ENCODE results near the gene EPHB2. TPM values are rescaled to one million over a fixed set of nuclear protein-coding genes. Genes with fewer than 3 reads are reported as not detected.

Gene EPHB2
- total RNA-seq, 1 donor from 2014 or later: 130 TPM

GRCh38 chr1:22958556-22958955 lies 247.9 kb downstream of the EPHB2 start:
- Mint-ChIP-seq H3K9me3 (no peaks in the 10 kb centered on the region), H3K27me3 (ENCODE audit: low read depth) (no peaks in the 10 kb centered on the region), H3K27ac (no peak overlapping the region), H3K4me1 (no peaks in the 10 kb centered on the region), H3K4me3 (no peak overlapping the region), H3K36me3 (no peaks in the 10 kb centered on the region)
- no peak for TF ChIP-seq CTCF (IDR thresholded peaks at IDR 0.05; ENCODE audit: unreplicated experiment)
- DNase-seq (ENCODE audit: low spot score in 2 of 2, unreplicated experiment in 2 of 2): no peak

- DNase-seq (ENCODE audit: low spot score in 2 of 2, unreplicated experiment in 2 of 2): peak in 1 of 2 experiments; percentile 20
- no peak overlapping the region for H3K4me3 Mint-ChIP-seq
- no peaks in the 10 kb centered on the region for H3K36me3 Mint-ChIP-seq
- H3K9me3 Mint-ChIP-seq: no peaks in the 10 kb centered on the region
- no peaks in the 10 kb centered on the region for H3K27me3 Mint-ChIP-seq (ENCODE audit: low read depth)
- TF ChIP-seq CTCF (IDR thresholded peaks at IDR 0.05; ENCODE audit: unreplicated experiment): no peak
- H3K27ac Mint-ChIP-seq: no peak overlapping the region
- H3K4me1 Mint-ChIP-seq: no peaks in the 10 kb centered on the region
These were observed 249.1 kb downstream of the EPHB2 start for GRCh38 chr1:22959545-22960360.

- no peak for TF ChIP-seq CTCF (IDR thresholded peaks at IDR 0.05; ENCODE audit: unreplicated experiment)
- Mint-ChIP-seq H3K4me1 (no peaks in the 10 kb centered on the region), H3K36me3 (peaks cover 6% of the 10 kb centered on the region), H3K27me3 (ENCODE audit: low read depth) (peaks cover 4% of the 10 kb centered on the region), H3K4me3 (no peak overlapping the region), H3K9me3 (peaks cover 14% of the 10 kb centered on the region), H3K27ac (no peak overlapping the region)
- no peak for DNase-seq (ENCODE audit: low spot score in 2 of 2, unreplicated experiment in 2 of 2)
These were observed 251.9 kb downstream of the EPHB2 start for GRCh38 chr1:22962558-22962957.

GRCh38 chr1:22963044-22963677 lies 252.5 kb downstream of the EPHB2 start:
- no peaks in the 10 kb centered on the region for H3K4me1 Mint-ChIP-seq
- no peak overlapping the region for H3K4me3 Mint-ChIP-seq
- peak in 1 of 2 experiments; percentile 30 for DNase-seq (ENCODE audit: low spot score in 2 of 2, unreplicated experiment in 2 of 2)
- H3K9me3 Mint-ChIP-seq: peaks cover 14% of the 10 kb centered on the region
- peaks cover 9% of the 10 kb centered on the region for H3K27me3 Mint-ChIP-seq (ENCODE audit: low read depth)
- H3K27ac Mint-ChIP-seq: no peak overlapping the region
- peaks cover 6% of the 10 kb centered on the region for H3K36me3 Mint-ChIP-seq
- no peak for TF ChIP-seq CTCF (IDR thresholded peaks at IDR 0.05; ENCODE audit: unreplicated experiment)

- Mint-ChIP-seq H3K4me3 (no peak overlapping the region), H3K36me3 (peaks cover 6% of the 10 kb centered on the region), H3K9me3 (peaks cover 14% of the 10 kb centered on the region), H3K27me3 (ENCODE audit: low read depth) (peaks cover 16% of the 10 kb centered on the region), H3K27ac (no peak overlapping the region), H3K4me1 (peaks cover 11% of the 10 kb centered on the region)
- TF ChIP-seq CTCF (IDR thresholded peaks at IDR 0.05; ENCODE audit: unreplicated experiment): no peak
- no peak for DNase-seq (ENCODE audit: low spot score in 2 of 2, unreplicated experiment in 2 of 2)
These were observed 255.7 kb downstream of the EPHB2 start for GRCh38 chr1:22966309-22966708.
